HG03457 (cell line): Measurements from ENCODE around the gene PACRG.

Experiments
- ATAC-seq: cut with Tn5 transposase; IDR thresholded peaks from one replicate; pipeline ENCODE4 v1.9.1; 2021; ENCODE audit warnings: moderate number of reproducible peaks; ENCODE audit not compliant: unreplicated experiment

Gene PACRG

DNA sequence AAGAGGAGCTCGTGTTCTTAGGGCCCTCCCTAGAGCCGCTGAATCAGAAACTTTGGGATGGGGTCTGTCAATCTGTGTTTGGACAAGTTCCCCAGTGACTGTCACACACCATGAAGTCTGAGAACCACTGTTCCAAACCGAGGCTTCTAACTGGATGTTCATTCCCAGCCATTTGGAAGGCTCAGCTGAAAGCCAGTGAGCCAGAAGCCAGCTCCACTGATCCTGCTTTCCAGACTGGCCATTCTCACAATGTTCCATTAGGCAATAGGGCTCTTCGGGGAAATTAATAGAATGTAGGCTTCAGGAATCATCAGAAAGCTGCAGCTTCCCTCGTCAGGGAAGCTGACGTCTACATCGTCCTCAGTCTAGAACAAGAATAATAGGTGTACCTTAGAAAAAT is 595.9 kb downstream of the PACRG start:
- no peak for ATAC-seq

DNA sequence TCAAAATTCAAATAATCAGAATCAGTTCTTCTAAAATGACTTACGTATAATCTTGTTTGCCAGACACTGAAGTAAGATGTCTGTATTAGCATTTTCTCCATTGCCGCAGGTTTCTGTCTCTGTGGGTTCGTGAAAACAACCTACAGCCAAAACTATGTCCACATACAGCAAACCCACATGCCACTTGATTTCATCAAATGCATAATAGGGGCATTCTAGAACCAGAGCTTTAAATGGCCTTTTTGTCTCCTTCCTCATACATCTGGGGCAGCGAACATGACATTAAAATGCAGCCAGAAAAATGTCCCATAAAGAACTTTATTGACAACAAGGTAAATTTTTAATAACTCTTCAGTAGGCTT is 596.5 kb downstream of the PACRG start:
- ATAC-seq = no peak

GRCh38 chr6:163324688-163325389 is 597.1 kb downstream of the PACRG start:
- no peak for ATAC-seq

- no peak for ATAC-seq
Observed at GRCh38 chr6:163325390-163325784, 597.6 kb downstream of the PACRG start.

DNA sequence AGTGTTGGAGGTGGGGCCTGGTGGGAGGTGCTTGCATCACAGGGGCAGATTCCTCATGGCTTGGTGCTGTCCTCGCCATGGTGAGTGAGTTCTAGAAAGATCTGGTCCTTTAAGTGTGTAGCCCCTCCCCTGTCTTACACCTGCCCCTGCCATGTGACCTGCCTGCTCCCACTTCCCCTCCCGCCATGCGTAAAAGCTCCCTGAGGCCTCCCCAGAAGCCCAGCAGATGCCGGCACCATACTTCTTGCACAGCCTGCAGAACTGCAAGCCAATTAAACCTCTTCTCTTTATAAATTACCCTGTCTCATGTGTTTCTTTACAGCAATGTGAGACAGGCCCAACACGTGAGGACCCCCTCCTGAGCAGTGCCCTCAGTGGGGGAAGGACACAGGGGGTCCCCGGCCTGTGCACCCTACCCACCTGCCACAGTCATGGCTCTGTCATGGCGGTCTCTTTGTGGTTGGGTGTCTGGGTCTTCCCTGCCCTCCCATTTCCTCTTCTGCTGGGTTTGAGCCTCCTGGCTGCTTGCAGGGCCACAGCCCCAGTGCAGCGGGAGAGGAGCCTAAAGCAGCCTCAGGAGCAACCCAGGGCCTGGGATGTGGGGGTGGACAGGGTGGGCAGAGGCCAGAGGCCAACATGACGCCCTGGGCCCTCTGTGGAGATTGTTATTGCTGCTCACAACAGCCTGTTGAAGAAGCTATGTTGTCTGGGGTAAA is 599.5 kb downstream of the PACRG start:
- no peak for ATAC-seq

- ATAC-seq = no peak
Observed at GRCh38 chr6:163327921-163328320, 600.1 kb downstream of the PACRG start.

- no peak for ATAC-seq
Observed at GRCh38 chr6:163328411-163328810, 600.6 kb downstream of the PACRG start.

DNA sequence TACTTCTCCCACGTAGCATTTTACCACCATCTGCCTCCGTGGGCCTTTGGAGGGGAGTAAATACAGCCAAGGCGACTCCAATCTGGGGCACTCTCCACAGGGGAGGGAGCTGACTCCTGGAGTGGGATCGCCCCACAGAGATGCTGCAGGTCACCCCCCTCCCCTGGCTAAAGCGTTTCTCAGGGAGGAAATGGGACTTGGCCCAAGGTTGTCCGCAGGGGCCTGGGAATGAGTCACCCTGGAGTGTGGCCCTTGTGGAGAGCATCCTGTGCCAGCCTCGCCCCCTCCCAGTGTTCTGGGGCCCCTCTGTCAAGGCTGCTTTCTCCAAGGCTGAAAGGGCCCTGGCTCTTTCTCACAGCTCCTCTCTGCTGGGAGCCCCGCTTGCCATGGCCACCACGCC is 602.2 kb downstream of the PACRG start:
- no peak for ATAC-seq

DNA sequence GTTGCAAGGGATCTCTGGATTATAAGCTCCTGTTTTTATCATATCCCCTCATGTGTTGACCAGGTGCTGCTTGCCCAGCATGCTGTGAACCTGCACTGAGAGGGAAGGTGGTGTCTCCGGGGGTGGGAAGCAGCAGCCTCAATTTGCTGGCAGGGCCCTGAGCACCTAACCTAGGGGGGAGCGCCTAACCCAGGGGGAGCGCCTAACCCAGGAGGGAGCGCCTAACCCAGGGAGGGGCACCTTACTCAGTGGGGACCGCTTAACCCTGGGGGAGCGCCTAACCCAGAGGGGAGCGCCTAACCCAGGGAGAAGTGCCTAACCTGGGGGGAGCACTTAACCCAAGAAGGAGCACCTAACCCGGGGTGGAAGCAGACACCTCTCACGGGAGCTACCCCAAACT is 603.5 kb downstream of the PACRG start:
- no peak for ATAC-seq

GRCh38 chr6:163332575-163332974 is 604.8 kb downstream of the PACRG start:
- no peak for ATAC-seq

DNA sequence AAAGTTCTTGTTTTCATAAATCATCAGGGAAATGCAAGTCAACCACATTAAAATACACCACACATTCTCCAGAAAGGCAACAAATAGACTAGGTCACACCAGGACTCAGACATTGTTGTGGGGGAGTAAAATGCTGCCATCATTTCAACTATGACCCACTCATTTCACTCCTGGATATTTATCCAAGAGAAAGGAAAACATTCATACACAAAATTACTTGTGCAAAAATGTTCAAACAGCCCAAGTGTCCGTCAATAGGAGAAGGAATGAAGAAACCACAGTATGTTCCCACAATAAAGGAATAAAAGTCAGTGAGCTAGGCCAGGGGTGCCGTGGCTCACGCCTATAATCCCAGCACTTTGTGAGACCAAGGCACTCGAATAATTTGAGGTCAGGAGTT is 605.3 kb downstream of the PACRG start:
- no peak for ATAC-seq

DNA sequence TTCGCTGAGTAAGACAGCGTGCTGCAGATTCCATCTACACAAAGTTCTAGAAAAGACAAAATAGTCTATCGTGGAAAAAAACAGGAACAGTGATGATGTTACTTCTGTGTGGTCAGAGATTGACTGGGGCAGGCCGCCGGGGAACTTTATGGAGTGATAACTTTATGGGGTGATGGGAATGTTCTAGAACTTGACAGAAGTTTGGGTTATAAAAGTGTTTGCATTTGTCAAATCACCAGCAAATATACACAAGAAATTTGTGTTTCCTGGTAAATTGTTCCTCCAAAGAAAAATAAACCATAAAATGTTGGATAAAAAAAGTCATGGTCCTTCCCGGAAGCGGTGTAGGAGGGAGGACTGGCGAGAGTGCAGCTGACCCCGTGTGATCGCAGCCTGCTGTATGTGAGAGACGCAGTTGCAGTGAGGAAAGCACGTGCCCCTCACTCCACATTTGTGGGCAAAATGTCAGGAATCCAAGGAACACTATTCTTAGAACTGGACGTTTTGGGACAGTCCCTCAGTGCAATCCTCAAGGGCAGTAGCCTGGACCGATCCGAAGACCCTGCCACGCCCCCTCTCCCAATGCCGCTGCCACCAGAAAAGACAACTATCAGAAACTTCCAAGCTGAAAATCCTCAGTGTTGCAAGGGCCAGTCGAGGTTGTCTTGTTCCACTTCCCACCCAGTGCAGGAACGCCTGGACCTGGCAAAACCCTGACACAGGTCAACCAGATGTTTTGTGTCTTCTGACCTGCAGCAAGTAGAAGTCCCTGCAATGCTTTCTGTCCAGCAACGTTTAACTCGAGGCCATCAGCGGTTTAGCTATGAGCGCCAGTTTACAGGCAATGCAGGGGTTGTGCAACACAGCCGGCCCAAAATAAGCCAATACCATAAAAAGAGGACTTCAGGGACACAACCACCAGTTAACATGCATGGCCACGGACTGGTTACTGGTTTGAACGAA is 606.2 kb downstream of the PACRG start:
- ATAC-seq = no peak

DNA sequence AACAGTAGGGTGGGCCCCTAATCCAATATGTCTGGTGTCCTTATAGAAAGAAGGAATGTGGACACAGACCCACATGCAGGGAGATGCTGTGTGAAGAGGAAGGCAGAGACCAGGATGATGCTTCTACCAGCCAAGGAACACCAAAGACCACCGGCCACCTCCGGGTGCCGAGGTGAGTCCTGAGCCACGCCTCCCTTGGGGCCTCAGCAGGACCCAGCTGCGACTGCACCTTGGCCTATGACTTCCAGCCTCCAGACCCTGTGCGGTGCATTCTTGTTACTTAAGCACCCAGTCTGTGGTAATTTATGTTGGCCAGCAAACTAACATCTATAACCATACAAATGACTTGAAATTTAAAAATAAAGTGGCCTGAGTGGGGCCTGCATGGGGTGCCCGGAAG is 607.3 kb downstream of the PACRG start:
- no peak for ATAC-seq

DNA sequence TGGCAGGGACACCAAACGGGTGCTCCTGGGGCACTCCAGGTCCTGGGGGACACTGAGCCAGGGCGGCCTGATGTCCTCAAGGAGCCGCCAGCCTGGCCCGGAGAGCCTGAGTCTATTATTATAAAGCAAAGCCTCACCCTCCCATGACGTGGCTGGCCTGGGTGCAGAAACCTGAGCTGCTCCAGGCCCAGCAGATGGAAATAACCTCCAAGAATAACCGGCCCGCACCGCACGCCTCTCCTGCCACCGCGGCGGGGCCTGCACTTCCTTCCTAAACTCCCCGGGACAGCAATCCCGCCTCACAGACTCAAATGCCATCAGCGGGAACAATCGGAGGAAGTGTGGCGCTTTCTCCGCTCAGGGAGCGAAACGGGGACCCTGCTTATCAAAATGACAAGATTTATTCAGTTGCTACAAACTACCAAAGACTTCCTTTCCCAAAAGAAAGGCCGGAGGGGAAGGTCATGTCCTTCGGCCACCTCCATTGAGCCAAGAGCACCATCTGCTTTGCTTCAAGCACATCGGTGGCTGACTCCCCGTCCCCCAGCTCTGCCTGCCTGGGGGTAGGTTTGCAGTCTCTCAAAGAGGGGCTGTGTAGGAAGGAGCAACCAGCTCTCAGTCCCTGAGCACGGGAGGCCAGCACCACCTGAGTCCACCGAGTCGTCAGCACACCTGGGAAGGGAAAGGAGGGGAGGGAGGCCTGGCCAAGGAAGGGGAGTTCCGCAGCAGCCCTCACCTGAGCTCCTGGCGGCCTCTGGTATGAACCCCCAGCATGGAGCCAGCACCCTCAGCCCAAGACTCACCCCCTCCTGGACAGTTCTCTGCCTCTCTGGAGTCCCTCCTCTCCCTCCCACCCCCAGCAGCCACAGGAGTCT is 608.1 kb downstream of the PACRG start:
- no peak for ATAC-seq

GRCh38 chr6:163336961-163337360 is 609.2 kb downstream of the PACRG start:
- ATAC-seq = no peak

GRCh38 chr6:163337958-163338357 is 610.2 kb downstream of the PACRG start:
- no peak for ATAC-seq

GRCh38 chr6:163338671-163339405 is 611.1 kb downstream of the PACRG start:
- no peak for ATAC-seq

- no peak for ATAC-seq
Observed at GRCh38 chr6:163339466-163339865, 611.7 kb downstream of the PACRG start.

DNA sequence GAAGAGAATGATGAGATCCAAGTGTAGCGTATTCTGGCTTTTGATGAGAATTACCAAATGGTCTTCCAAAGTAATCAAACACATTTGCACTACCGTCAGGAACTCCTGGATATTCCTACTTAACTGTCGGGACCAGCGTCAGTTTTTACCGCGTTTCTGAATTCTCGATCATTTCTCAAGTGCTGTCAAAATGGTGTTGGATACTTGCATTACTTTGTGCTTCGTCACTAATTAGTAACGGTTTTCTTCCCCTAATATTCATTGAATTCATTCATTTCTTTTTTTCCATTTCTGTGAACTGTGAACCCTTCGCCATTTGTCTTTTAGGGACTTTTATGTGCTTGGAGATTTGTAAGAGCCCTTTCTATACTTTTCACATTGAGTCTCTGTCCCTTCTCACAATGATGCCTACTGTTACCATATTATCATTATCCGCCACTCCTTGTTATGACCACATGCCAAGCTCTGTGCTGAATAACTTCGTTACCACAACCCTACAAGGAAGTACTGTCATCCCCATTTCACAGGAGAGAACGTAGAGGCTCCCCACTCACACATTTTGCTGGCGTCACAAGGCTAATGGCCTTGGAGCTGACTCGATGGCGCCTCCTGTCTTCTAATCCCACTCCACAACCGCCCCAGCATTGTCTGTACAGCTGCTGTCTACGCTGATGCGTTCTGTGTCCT is 612.6 kb downstream of the PACRG start:
- ATAC-seq = no peak
